Dermis lymphatic vessel endothelial cell (primary cell): ENCODE measurements around the gene TEX10. TPM values are rescaled to one million over a fixed set of nuclear protein-coding genes. Genes with fewer than 3 reads are reported as not detected.

Source experiments
- total RNA-seq: library from RNA; depleted of rRNA; stranded (reverse); fragments of >200 nt; gene quantifications from 2 replicates; pipeline ENCODE4 v1.2.1, GENCODE V29; 2014

The TEX10 gene
- total RNA-seq = 17.2 and 32.6 TPM in 2 replicates

GRCh38 chr9:100352727-100353505 lies at the start of gene TEX10:
Gene TEX10 (minus strand): TSS chr9:100352942. CDS start chr9:100349363, 3,579 bp downstream.

Other genes starting within 250 kb of the TEX10 start
- gene MSANTD3, start 74.2 kb upstream of the TEX10 start, total RNA-seq = 44.4 and 56.0 TPM in 2 replicates
- gene TMEFF1, start 120.2 kb upstream of the TEX10 start, total RNA-seq = 9.3 and 12.0 TPM in 2 replicates
- 1.8 and 1.9 TPM in 2 replicates for gene CAVIN4, start 225.1 kb upstream of the TEX10 start, total RNA-seq